Measurements from ENCODE around the gene SLC24A2. TPM values are rescaled to one million over a fixed set of nuclear protein-coding genes. Genes with fewer than 3 reads are reported as not detected.

Gene SLC24A2
- total RNA-seq, 1 experiment from 2014 or later, result 0.06 TPM

DNA sequence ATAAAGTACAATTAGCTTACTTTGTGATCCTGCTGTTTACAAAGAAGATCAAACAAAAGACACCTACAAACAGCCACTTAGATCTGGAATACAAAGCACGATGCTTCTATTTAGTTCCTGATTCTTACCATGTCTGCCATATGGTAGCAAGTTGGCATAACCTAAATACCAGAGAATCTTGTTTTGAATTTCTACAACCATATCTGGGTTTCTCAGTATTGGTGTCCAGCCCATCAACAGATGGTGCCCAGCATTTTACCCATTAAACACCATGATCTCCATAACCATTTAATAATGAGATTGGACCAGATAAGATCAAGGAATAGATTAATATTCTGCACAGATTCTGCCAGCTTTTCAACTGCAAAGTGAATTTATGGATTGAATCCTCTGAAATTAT, 29.8 kb downstream of the SLC24A2 start:
- no peak for DNase-seq (ENCODE audit: low read depth)

DNA sequence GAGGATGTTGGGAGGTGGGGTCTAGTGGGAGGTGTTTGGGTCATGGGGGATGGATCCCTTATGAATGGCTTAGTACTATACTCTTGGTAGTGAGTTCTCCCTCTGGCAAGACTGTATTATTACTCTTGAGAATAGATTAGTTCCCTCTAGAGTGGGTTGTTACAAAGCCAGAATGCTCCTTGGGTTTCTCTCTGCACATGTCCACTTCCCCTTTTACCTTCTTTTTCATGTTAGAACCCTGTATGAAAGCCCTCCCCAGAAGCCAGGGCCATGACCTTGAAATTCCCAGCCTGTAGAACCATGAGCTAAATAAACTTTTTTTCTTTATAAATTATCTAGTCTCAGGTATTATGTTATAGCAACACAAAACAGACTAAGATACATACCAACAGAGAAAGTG, 31.1 kb downstream of the SLC24A2 start:
- DNase-seq (ENCODE audit: low read depth), result no peak

DNA sequence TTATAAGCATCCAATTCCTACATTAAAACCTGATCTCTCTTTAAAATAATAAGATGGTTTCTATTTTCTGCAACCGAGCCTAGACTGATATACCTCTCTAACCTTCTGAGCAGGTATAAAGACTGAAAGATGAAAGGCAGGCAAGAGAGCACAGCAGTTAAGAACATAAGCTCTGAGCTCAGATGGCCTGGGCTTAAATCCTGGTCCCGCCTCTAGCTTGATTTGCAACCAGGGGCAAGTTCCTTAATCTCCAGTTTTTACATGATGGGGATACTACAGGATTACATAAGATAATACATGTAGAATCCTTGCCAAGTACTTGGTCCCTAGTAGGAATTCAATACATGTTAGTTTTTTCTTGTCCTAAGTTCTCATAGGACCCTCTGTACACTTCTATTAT, 33.9 kb downstream of the SLC24A2 start:
- no peak for DNase-seq (ENCODE audit: low read depth)

DNA sequence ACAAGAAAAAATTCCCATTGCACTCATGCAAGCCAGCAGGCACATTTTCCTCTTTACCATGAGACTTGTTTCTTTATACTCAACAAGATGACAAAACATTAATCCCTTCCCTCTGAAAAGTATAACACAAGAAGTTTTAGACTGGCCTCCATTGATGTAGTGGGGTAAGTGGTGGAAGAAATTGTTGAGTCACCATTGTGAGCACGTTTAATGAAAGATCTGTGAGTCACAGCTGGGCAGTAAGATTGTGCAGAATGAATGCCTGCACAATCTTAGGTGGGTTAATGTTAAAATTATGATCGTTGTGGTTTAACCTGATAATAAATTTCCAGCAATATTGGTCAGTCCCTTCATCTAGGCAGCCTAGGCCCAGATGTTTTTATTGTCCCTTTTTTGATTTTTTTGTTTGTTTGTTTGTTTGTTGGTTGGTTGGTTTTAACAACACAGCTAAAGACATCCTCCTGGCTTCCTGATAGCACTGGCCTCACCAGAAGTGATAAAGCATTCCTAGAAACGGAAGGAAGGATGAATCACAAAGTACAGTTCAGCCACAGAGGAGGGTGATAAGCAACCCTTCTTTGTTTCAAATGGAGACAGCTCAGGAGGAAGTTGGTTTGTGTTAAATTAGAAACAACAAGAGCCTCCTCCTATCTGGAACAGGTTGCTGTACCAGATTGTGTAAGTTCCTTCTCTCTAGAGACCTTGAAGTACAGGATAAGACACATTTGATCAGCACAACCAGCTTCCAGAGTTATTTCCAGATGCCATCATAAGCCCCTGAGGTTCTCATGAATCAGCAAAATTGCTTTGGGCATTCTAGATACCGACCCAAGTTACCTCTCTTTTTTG, 40.3 kb downstream of the SLC24A2 start:
- DNase-seq (ENCODE audit: low read depth), result peak; percentile 17

DNA sequence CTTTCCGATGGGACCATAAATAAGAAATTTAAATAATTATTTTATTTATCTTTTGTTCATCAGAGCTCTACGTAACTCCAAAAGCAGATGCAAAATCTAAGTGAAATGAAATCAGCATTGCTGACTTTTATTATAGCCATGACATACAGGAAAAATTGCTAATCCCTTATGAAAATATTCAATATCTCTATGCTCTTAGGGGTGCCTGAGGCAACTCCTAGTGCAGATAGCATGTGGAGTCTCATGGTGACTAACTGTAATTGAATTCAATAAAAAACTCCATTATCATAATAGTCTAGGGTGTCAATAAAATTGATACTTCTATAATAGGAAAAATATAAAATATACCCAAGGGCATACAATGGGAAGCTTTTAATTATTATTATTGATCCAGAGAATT, 42.6 kb downstream of the SLC24A2 start:
- DNase-seq (ENCODE audit: low read depth), result no peak

DNA sequence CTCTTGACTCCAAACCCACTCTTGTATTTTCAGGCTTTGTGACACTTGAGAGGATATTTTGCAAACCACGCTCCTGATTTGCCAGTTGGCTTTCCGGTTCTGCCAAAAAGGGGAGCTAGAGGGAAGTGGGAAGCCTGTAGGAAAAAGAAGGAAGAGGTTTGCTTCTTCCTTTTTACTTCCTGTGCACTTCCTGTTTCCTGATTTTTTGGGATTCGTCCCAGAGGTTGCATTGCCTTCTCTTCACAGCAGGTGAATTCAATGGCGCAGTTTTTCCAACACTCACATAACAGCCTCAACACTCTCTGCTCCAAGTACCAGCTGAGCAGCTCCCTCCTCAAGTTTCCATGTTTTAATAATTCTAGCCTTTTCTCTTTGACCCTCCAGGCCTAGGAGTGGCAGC, 47.7 kb downstream of the SLC24A2 start:
- DNase-seq (ENCODE audit: low read depth), result no peak
